Measurements from ENCODE around the gene CYTH4. TPM values are rescaled to one million over a fixed set of nuclear protein-coding genes. Genes with fewer than 3 reads are reported as not detected.

CYTH4 gene
- total and polyA plus RNA-seq, 8 donors = 1.9 to 77.0 (median 6.0) TPM; not detected in 1

- 80 to 86% (median 85%) methylated on average over 11 of the region's 11 CpGs for WGBS, 5 donors
- no peak for TF ChIP-seq POLR2AphosphoS5 (IDR thresholded peaks at IDR 0.05)
- no peak for TF ChIP-seq POLR2A (IDR thresholded peaks at IDR 0.05)
- no peak for TF ChIP-seq CTCF (IDR thresholded peaks at IDR 0.05)
- H3K36me3 ChIP-seq = no peaks in the 10 kb centered on the region
- no peak for DNase-seq
- intact Hi-C loops (cut with DNase I; ENCODE audit: low total_unique reads) = no loop called here
- H3K27me3 ChIP-seq = peaks cover 0 to 79% (median 9%) of the 10 kb centered on the region in 3 donors
- peaks cover 0 to 14% (median 0%) of the 10 kb centered on the region in 4 donors for H3K4me1 ChIP-seq
- peaks cover 0 to 3% (median 0%) of the 10 kb centered on the region in 4 donors for H3K9me3 ChIP-seq
- no peak overlapping the region for H3K4me3 ChIP-seq
- H3K27ac ChIP-seq = no peak overlapping the region
These were observed 4.9 kb upstream of the CYTH4 start for GRCh38 chr22:37277384-37277783.

GRCh38 chr22:37278261-37278660 is 4.0 kb upstream of the CYTH4 start:
- no peaks in the 10 kb centered on the region for H3K36me3 ChIP-seq
- peaks cover 0 to 80% (median 12%) of the 10 kb centered on the region in 3 donors for H3K27me3 ChIP-seq
- DNase-seq = no peak
- TF ChIP-seq POLR2AphosphoS5 (IDR thresholded peaks at IDR 0.05) (no peak), EP300 (IDR thresholded peaks at IDR 0.05) (no peak), POLR2A (IDR thresholded peaks at IDR 0.05) (no peak), CTCF (IDR thresholded peaks at IDR 0.05) (no peak)
- H3K4me3 ChIP-seq = no peak overlapping the region
- no peak overlapping the region for H3K27ac ChIP-seq
- peaks cover 0 to 14% (median 0%) of the 10 kb centered on the region in 4 donors for H3K4me1 ChIP-seq
- intact Hi-C loops (cut with DNase I; ENCODE audit: low total_unique reads) = no loop called here
- H3K9me3 ChIP-seq = peaks cover 0 to 3% (median 0%) of the 10 kb centered on the region in 4 donors
- 64 to 68% (median 66%) methylated on average over 5 of the region's 5 CpGs for WGBS, 5 donors

GRCh38 chr22:37279331-37280181 is 2.8 kb upstream of the CYTH4 start:
- intact Hi-C loops (cut with DNase I; ENCODE audit: low total_unique reads) = no loop called here
- Histone ChIP-seq H3K36me3 (no peaks in the 10 kb centered on the region), H3K27ac (no peak overlapping the region), H3K9me3 (peaks cover 0 to 3% (median 0%) of the 10 kb centered on the region in 4 donors), H3K4me3 (no peak overlapping the region), H3K27me3 (peaks cover 0 to 81% (median 20%) of the 10 kb centered on the region in 3 donors), H3K4me1 (peaks cover 0 to 6% (median 0%) of the 10 kb centered on the region in 4 donors)
- TF ChIP-seq EP300 (IDR thresholded peaks at IDR 0.05) = no peak
- no peak for TF ChIP-seq POLR2AphosphoS5 (IDR thresholded peaks at IDR 0.05)
- no peak for TF ChIP-seq POLR2A (IDR thresholded peaks at IDR 0.05)
- no peak for TF ChIP-seq CTCF (IDR thresholded peaks at IDR 0.05)
- no peak for DNase-seq
- 64 to 72% (median 67%) methylated on average over 14 to 17 of the region's 17 CpGs for WGBS, 5 donors

- 91 to 97% (median 95%) methylated on average over 5 of the region's 5 CpGs for WGBS, 5 donors
- Histone ChIP-seq H3K36me3 (no peaks in the 10 kb centered on the region), H3K9me3 (peaks cover 0 to 3% (median 0%) of the 10 kb centered on the region in 4 donors), H3K27ac (no peak overlapping the region), H3K4me1 (peaks cover 0 to 2% (median 0%) of the 10 kb centered on the region in 4 donors), H3K4me3 (no peak overlapping the region), H3K27me3 (peaks cover 0 to 82% (median 22%) of the 10 kb centered on the region in 3 donors)
- no peak for TF ChIP-seq CTCF (IDR thresholded peaks at IDR 0.05)
- no peak for TF ChIP-seq POLR2A (IDR thresholded peaks at IDR 0.05)
- TF ChIP-seq POLR2AphosphoS5 (IDR thresholded peaks at IDR 0.05) = no peak
- TF ChIP-seq EP300 (IDR thresholded peaks at IDR 0.05) = no peak
- DNase-seq = no peak
- intact Hi-C loops (cut with DNase I; ENCODE audit: low total_unique reads) = no loop called here
These were observed 1.6 kb upstream of the CYTH4 start for GRCh38 chr22:37280718-37281117.

All from stomach (tissue), 9 donors.